Measurements from ENCODE around the gene TBC1D13. TPM values are rescaled to one million over a fixed set of nuclear protein-coding genes. Genes with fewer than 3 reads are reported as not detected.
"Not testable (repeated sequence)": the region's sequence is repeated elsewhere in the genome, so short reads cannot be mapped to it uniquely, and the experiment has no call there.

The TBC1D13 gene, protein sequence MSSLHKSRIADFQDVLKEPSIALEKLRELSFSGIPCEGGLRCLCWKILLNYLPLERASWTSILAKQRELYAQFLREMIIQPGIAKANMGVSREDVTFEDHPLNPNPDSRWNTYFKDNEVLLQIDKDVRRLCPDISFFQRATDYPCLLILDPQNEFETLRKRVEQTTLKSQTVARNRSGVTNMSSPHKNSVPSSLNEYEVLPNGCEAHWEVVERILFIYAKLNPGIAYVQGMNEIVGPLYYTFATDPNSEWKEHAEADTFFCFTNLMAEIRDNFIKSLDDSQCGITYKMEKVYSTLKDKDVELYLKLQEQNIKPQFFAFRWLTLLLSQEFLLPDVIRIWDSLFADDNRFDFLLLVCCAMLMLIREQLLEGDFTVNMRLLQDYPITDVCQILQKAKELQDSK
- 10 to 100 TPM; 32.6 to 40.0 (median 35.8) TPM for polyA plus RNA-seq (ENCODE audit: insufficient read length in 4 of 4)

DNA sequence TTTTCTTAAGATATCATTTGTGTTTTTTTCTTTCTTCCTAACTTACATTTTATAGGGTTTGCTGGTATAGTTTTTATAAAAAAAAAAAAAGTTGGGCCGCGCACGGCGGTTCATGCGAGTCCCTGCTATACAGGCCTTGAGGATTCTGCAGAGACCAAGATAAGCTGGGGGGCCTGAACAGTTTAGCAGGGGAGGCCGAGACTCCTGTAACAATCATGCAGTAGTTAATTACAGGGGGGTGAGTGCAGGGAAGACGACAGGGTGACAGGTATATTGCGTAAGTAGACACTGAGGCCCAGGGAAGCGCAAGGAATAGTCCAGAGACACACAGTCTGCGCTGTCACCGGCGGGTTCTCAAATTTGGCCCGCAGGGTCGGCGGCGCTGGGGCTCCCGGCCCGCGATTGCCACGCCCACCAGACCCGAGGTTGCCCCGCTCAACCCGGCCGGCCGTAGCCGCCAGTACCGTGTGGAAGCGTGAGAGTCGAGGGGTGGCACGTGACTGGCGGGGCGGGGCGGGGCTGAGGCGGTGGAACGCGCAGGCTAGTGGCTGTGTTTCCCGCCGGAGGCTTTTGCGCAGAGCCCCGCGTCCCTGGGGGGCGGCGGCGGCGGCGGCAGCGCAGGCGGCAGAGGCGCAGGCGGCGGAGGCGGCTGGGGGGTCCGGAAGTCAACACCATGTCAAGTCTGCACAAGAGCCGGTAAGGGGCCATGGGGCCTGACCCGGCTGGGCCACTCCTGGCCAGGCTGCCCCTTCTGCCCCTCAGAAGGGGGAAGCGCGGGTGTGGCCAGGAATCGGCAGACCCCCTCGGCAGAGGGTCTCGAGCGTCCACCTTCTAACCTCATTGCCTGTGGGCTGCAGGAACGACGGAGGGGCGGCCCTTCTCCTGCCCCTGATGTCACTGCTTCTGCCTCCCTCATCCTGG, at the start of gene TBC1D13:
TSS of gene TBC1D13 (plus strand) at position 573 of the 921 bp plus-strand sequence. CDS start at position 674, 101 bp downstream.
- peak in 1 of 4 donors; percentile 52 for DNase-seq (ENCODE audit: low read depth in 4 of 4, low spot score in 3 of 4)

DNA sequence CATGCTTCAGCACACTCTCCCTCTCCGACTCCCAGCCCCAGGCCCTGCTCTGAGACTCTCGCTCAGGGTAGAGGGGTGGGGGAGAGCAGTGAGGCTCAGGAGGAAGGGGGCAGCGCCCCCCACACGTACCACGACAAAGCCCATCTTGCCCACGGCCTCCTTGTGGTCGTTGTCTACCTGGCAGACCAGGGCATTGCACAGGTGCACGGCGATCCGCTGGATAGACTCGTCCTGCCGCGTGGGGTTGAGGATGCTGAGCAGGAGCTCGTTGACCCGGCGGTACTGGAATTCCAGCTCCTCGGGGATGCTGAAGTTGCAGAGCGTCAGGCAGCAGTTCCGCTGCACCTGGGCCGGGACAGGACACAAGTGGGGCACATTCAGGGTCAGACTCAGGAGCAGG, 44.7 kb upstream of the TBC1D13 start:
- no peak for DNase-seq (ENCODE audit: low read depth in 4 of 4, low spot score in 3 of 4)

DNA sequence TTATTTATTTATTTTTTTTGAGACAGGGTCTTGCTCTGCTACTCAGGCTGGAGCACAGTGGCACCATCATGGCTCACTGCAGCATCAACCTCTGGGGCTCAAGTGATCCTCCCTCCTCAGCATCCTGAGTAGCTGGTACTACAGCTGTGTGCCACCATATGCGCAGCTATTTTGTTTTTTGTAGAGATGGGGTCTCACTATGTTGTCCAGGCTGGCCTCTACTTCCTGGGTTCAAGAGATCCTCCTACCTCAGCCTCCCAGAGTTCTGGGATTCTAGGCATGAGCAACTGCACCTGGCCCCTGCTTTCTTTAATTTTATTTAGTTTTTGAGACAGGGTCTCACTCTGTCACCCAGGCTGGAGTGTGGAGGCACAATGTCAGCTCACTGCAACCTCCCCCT, 43.6 kb upstream of the TBC1D13 start:
- DNase-seq (ENCODE audit: low read depth in 4 of 4, low spot score in 3 of 4), result no peak

DNA sequence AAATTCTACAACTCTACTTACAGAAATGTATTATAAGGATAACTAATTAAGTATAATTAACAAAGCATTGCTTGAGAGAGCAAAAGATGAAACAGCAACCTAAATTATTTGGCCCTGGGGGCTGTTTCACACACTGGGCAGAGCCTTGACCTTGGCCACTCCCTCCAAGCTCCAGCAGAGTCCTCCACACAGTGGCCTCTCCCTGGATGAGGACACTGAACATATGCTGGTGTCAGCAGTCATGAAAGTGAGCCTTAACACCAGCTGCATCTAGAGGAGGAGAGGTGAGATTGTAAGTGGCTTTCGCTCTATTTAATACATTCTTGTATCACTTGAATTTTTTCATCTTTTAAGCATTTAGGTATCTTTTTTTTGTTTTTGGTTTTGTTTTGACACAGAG, 39.8 kb upstream of the TBC1D13 start:
- DNase-seq (ENCODE audit: low read depth in 4 of 4, low spot score in 3 of 4), result no peak

DNA sequence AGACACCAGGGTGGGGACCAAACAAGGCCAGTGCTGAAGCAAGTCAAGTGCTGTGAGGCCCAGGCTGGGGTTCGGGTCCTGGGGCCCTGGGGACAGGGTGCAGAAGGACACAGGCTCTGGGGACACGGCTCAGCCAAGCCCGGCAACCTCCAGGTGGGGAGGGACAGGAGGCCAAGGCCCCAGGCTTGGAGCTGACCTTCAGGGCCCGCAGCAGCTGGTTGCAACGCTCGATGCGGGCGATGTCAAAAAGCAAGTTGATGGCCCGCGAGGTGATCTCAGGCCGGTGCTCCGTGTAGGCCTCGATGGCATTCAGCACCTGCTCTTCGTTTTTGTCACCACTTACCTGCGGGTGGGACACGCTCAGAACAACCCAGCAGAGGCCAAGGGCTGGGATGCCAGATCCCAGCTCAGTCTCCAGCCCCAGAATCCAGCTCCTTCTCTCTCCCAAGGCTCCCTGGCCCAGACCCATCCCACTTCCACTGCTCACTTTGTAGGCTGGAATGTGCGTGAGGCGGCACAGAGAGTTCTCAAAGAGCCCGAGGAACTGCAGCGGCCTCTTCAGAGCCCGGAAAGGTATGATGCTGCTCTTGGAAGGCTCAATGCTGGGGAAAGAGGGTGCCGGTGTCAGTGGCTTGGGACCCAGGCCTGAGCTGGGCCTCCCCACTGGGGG, 36.0 kb upstream of the TBC1D13 start:
- no peak for DNase-seq (ENCODE audit: low read depth in 4 of 4, low spot score in 3 of 4)

DNA sequence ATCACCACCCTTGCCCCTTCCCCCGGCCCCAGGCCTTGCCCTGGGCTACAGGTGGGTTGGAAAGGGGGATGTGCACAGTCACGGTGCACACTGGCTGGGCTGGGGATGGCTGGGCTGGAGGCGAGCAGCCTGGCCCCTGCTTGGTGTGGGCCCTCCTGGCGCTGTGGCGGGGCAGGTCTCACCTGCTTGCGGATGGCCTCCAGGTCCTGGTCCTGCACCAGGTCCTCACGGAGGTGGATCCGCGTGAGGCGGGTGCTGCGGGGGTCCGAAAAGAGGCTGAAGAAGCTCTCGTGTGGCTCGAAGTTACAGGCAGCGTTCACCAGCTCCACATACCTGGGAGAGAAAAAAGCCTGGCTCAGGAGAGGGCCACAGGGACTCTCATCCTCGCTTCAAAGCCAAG, 33.4 kb upstream of the TBC1D13 start:
- no peak for DNase-seq (ENCODE audit: low read depth in 4 of 4, low spot score in 3 of 4)

DNA sequence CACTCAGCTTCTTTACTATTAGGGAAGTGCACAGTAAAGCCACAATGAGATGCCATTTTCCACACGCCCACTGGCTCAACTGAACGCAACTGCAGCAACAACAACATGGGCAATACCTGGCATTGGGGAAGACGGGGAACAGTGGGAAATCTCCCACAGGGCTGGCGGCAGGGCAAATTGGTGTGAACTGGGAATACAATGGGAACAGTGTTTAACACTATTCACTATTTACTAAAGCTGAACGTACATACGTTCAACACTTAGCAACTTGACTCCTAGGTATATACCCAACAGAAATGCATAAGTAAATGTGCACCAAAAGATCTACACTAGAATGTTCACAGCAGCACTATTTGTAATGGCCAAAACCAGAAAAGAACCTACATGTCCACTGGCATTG, 29.5 kb upstream of the TBC1D13 start:
- no peak for DNase-seq (ENCODE audit: low read depth in 4 of 4, low spot score in 3 of 4)

DNA sequence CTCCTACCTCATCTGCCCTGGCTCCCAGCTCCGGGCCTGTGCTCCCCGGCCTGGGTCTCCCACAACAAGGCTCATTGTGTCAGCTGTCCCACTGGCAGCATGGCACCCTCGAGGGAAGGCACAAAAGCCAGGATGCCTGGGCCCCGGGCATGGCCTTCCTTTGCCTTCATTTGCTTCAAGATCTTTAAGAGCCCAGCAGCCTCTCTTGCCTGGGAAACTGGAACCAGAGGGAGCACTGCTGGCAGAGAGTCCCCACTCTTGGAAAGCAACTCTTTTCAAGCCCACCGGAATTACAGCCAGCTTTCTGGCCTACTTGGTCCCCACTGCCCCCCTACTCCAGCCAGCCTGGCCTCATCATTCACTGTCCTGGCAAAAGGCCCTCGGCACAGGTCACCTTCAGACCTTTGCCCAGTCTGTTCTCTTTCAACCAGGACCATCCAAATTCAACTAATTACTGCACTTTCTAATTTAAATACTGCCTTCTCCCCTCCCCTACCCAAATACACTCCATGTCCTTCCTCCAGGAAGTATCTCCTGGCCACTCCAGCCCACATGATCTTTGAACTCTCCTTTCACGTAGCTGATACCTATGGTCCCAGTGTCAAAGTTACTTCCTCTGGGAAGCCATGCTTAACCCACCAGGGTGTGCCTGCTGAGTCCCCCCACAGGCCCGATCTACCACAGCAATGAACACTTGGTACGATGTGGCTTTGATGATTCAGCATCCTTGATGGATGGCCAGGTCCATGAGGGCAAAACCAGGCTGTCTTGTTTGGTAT, 24.2 kb upstream of the TBC1D13 start:
- no peak for DNase-seq (ENCODE audit: low read depth in 4 of 4, low spot score in 3 of 4)

DNA sequence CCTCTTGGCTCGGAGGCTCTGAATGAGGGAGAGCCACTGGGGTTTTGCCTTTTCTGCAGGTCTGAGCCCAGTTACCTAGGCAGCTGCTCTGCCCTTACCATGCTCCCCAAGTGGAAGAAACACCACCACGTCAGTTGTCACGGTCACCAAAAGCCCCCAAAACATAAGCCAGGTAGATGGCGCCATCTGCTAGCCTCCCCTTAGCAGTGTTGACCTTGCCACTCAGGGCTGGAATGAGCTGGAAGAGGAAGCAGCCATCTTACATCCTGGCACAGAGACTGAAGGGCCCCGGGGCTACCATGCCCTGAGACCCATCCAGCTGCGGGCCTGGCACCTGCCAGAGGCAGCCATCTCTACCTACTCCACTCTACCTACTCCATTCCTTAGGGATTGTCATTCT, 22.7 kb upstream of the TBC1D13 start:
- no peak for DNase-seq (ENCODE audit: low read depth in 4 of 4, low spot score in 3 of 4)

DNA sequence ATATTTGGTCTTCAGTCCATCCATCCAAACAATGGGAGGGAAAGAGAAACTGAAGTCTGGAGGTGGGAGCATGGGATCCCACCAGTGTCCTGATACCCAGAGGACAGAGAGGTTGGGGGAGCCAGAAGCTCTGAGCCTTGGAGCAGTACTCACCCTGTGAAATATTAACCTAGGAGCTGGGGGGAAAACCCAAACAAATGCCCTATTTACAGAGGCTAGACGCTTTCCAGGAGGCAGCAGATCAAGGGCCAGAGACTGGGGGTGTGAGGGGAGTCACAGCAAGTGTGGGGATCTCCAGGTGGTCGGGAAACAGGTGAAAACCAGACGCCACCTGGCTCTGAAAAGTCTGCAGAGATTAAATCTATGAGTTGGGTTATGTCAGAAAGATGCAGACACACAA, 21.6 kb upstream of the TBC1D13 start:
- no peak for DNase-seq (ENCODE audit: low read depth in 4 of 4, low spot score in 3 of 4)

DNA sequence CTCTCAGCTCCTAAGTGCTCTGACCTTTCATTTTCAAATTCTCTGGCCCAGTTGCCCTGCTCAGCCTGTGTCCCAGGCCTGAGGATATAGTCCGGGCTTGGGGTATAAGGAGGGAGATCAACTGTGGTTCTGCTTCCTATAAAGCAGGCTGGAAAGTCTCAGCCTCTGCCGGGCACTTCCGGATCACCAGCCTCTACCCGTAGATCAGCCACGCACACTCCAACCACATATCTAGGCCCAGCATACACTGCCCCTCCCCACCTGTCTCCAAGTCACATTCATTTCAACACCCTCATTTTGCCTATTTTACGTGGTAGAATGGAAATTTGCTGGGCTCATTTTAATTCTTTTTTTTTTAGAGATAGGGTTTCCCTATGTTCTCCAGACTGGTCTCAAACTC, 18.4 kb upstream of the TBC1D13 start:
- DNase-seq (ENCODE audit: low read depth in 4 of 4, low spot score in 3 of 4), result no peak

DNA sequence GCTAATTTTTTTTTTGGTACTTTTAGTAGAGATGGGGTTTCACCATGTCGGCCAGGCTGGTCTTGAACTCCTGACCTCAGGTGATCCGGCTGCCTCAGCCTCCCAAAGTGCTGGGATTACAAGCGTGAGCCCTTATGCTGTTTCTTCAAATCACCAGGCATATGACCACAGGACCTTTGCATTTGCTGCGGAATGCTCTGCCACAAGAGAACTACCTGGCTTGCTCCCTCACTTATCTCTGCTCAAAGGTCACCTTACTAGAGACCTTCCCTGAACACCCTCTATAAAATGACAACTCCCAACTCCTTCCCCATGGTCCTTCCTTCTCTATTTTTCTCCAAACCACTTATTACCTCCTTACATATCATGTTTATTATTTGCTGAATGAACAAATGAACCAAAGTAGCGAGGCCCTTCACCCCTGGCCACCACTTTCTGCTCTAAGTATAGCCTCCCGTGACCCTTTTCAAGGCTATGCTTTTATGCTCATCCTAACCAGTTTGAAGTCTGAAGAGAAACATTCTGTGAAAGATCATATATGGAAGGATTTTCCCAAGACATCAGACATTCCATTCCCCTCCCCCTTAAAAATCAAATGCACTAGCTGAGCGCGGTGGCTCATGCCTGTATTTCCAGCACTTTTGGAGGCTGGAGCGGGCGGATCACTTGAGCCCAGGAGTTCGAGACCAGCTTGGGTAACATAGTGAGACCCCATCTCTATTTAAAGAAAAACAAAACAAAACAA, 16.6 kb upstream of the TBC1D13 start:
- DNase-seq (ENCODE audit: low read depth in 4 of 4, low spot score in 3 of 4), result no peak

DNA sequence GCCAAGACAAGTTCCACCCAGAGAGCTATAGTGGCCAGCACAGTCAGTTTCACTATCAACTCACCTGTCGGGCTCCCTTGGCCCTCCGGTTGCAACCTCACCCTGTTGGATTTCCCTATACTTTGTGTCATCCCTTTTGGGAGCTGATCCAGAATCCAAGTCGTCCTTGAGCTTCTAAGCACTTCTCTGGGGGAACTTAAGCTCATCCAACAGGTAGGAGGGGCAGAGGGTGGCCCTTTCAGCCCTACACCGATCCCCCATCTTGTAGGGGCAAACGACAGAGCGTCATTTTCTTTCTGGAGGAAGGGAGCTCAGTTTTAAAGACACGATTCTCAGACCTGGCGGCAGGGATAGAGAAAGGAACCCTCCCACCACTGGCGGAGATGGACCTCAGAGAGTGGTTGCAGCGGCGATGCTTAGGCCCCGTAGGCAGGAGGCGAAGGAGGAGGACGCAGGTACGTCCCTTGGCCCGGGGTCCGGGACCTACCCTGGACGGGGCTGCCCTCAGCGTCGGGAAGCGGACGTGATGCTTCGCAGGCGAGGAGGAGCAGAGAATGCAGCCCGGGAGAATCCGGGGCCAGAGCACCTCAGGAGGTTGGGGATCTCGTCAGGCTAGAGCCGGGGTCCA, 15.8 kb upstream of the TBC1D13 start:
- DNase-seq (ENCODE audit: low read depth in 4 of 4, low spot score in 3 of 4), result no peak

DNA sequence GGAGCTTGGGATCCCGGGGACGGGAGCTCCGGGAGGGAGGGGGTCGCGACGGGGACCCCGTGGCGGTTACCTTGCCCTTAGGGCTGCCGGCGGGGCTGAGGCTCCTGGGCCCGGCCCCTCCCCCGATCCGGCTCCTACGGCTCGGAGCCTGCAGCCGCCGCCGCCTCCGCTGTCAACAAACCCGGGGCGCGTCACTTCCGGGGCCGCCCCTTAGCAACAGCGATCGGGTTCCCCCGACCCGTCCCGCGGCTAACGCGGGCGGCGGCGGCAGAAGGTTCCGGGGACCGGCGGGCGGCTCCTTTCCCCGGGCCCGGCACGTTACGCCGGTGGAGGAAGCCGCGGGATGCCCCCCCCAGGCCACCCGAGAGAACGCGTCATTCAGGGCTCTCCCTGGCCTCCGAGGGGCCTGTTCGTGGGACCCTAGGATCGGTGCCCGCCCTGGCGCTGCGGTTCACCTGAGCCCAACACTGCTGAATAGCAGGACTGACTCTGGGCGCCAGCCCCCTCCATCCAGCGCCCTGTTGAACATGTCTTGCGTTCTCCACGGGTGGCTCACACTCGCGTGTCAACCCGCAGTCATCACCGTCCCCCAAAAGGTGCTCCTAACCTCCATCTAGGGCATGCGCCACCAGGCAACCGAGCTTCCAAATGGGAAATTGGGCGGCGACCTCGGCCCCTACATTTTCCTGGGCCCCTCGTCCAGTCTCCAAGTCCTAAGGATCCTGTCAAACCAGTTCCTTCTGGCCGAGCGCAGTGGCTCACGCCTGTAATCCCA, 15.1 kb upstream of the TBC1D13 start, which contains the start of gene ZER1:
TSS of gene ZER1 (minus strand) at position 183 of the 775 bp plus-strand sequence. CDS start 16,362 bp downstream, outside the sequence.
- DNase-seq (ENCODE audit: low read depth in 4 of 4, low spot score in 3 of 4), result peak in 3 of 4 donors; percentile 74 to 80 (median 75)

DNA sequence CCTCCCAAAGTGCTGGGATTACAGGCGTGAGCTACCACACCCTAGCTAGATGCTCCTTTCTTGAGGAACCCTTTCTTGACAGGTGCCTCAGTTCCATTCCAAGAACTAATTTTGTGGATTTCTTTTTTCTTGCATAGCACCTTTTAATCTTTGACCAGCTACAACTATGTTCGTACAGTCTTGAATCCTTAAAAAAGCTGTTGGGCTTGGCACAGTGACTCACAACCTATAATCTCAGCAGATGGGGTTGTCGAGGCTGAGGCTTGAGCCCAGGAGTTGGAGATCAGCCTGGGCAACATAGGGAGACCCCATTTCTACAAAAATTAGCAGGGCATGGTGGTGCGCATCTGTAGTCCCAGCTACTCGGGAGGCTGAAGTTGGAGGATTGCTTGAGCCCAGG, 14.0 kb upstream of the TBC1D13 start:
- DNase-seq (ENCODE audit: low read depth in 4 of 4, low spot score in 3 of 4), result no peak

DNA sequence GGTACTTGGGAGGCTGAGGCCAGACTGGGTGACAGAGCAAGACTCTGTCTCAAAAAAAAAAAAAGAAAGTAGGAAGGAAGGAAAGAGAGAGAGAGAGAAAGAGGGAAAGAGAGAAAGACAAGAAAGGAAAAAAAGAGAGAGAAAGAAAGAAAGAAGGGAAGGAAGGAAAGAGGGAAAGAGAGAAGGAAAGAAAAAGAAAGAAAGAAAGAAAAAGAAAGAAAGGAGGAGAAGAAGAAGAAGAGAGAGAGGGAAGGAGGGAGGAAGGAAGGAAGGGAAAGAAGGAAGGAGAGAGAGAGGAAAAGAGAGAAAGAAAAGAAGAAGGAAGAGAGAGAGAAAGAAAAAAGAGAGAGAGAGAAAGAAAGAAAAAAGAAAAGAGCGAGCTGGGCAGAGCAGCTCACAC, 12.2 kb upstream of the TBC1D13 start:
- no peak for DNase-seq (ENCODE audit: low read depth in 4 of 4, low spot score in 3 of 4)

DNA sequence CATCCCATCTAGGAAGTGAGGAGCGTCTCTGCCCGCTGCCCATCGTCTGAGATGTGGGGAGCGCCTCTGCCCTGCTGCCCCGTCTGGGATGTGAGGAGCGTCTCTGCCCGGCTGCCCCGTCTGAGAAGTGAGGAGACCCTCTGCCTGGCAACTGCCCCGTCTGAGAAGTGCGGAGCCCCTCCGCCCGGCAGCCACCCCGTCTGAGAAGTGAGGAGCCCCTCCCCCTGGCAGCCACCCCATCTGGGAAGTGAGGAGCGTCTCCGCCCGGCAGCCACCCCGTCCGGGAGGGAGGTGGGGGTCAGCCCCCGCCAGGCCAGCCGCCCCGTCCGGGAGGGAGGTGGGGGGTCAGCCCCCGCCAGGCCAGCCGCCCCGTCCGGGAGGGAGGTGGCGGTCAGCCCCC, 7.0 kb upstream of the TBC1D13 start:
- not testable (repeated sequence) for DNase-seq (ENCODE audit: low read depth in 4 of 4, low spot score in 3 of 4)
